Measurements from ENCODE around the gene TSPYL4.

The TSPYL4 gene

DNA sequence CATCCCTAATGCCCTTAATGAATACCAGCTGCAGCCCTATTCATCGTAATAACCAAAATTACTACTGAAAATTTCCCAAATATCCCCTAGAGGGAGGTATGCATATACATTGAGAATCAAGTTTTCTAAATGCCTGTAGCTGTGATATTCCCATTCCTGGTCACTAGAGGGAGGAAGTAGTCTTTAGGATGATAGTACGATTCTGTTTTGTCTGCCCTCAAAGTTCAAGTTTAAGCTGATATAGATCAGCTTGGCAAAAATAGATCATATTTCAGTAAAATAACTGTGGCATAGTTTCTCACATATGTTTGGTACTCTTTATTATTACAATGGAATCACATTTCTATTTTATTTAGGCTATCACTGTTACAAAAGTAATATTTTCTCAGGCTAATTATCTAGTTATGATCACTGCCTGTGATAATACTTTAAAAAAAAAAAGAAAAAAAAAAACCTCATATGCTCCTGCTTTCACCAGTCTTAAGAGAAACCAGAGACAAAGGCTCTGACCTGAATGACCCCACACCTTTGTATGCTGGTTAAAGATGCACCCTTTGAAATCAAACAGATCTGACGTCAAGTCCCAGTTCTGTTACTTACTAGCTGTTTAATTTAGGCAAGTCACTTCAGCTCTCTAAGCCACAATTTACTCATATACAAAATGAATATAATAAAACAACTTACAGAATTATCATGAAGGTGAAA, 14.9 kb upstream of the TSPYL4 start:
- peak; percentile 66 for DNase-seq

DNA sequence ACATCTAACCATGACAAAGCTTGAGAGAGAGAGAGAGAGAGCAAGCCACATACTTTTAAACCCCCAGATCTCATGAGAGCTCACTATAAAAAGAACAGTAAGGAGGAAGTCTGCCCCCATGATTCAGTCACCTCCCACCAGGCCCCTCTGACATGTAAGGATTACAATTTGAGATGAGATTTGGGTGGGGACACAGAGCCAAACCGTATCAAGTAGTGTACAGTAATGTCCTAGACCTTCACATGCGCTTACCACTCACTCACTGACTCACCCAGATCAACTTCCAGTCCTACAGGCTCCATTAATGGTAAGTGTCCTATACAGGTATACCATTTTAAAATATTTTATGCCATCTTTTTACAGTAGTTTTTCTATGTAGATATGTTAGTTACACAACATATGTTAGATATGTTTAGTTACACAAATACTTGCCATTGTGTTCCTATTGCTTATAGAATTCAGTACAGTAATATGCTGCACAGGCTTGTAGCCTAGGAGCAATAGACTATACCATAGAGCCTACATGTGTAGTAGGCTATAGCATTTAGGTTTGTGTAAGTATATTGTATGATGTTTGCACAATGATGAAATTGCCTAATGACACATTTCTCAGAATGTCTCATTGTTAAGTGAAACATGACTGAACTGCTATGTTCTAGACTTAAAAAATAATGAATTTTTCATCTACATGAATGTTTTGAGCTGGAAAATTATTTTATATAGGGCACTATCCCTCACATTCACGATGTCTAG, 14.1 kb upstream of the TSPYL4 start:
- DNase-seq, result no peak

DNA sequence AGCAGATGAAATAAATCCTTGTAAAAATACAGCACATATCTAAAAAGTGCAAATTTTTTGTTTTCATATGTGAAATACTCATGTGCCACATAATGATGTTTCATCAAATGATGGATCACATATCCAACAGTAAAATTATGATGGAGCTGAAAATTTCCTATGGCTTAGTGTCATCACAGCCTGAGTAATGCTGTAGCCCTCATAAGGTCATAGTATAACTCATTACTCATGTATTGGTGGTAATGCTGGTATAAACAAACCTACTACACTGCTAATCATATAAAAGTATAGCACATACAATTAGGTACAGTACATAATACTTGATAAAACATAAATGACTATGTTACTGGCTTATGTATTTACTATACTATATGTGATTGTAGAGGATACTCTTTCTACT, 12.9 kb upstream of the TSPYL4 start:
- no peak for DNase-seq

DNA sequence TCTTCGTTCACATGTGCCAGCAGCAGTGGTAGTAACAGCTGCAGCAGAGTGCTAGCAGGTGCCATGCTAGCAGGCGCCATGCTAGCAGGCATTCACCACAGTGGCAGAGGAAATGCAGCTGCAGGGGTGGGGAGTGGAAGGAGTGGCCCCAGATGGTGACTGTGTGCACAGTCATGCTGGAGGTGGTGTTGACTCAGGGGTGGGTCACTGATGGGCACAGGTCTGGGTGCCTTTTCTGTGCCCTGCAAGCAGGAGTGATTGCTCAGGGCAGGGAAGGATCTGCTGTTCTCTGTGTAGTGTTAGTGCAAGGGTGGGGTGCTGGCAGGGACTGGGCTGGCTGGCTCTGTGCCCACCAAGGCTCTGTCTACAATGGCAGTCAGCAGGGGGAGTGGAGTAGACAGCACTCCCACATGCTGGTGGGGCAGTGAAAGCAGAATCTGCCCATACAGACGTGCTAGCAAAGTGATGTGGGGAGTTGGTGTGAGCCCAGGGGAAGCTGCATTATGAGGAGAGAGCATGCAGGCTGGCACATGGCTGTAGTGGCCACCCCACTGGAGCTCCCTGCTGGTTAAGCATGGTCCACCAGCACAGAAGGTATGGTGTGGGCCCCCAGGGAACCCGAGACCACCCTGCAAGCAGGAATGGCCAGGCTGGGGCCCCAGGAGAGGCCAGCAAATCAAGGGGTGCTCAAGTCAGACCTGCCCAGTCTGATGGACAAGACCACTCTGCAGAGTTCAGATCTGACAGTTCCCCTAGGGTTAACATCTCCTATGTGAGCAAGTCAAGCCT, 11.4 kb upstream of the TSPYL4 start:
- DNase-seq, result no peak

DNA sequence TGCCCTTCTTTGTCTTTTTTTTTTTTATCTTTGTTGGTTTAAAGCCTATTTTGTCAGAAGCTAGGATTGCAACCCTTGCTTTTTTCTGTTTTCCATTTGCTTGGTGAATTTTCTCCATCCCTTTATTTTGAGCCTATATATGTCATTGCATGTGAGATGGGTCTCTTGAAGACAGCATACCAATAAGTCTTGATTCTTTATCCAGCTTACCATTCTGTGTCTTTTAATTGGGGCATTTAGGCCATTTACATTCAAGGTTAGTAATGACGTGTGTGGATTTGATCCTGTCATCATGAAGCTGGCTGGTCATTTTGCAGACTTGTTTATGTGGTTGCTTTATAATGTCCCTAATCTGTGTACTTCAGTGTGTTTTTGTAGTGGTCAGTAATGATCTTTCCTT, 9.5 kb upstream of the TSPYL4 start:
- no peak for DNase-seq

DNA sequence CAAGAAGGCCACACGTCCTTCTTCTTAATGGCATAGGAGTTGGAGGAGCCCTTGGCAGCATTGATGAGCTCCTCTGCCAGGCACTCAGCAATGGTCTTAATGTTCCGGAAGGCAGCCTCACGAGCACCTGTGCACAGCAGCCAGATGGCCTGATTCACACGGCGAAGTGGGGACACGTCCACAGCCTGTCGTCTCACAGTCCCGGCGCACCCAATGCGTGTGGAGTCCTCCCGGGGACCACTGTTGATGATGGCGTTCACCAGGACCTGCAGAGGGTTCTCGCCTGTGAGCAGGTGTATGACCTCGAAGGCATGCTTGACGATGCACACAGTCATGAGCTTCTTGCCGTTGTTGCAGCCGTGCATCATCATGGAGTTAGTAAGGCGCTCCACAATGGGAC, 4.6 kb upstream of the TSPYL4 start:
- DNase-seq, result no peak

DNA sequence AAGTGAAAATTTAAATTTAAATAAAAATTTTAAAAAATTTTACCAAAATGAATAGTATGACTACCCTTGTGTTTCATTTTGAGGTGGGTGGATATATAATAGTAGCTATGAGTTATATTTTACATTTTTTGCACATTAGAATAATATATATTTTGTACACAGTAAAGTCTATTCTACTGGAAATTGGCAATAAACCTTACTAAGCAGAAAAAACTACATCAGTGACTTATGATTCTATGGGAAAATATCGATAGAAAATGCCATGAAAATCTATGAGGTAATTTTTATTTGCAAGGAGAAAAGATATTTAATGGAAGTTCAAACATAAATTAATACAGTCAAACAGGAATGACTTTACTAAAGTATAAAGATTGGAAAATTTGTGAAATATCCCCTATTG, 2.8 kb upstream of the TSPYL4 start:
- DNase-seq, result no peak

DNA sequence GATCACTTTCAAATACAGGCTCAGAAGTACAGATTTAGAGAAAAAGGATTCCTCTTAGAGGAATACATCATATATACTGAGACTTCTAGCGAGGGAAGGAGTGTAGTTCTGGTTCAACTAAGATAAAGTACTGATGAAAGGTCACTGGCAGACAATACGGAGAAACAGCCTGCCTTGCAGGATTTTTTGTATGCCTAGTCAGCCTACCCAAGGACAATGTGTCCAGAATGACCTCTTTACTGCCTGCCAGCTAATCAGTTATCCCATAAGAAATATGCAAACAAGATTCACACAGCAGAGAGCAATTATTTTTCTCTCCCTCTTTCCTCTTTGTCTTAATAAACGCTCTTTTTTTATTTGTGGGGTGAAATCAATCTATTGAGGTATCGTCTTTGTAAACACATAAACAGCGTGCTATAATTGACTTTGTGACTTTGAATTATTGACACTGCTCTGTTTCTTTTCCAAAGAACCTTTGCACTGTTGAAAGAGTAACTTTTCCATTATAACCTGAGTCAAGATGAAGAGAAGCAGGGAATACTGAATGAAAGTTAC, 1.4 kb upstream of the TSPYL4 start:
- no peak for DNase-seq

DNA sequence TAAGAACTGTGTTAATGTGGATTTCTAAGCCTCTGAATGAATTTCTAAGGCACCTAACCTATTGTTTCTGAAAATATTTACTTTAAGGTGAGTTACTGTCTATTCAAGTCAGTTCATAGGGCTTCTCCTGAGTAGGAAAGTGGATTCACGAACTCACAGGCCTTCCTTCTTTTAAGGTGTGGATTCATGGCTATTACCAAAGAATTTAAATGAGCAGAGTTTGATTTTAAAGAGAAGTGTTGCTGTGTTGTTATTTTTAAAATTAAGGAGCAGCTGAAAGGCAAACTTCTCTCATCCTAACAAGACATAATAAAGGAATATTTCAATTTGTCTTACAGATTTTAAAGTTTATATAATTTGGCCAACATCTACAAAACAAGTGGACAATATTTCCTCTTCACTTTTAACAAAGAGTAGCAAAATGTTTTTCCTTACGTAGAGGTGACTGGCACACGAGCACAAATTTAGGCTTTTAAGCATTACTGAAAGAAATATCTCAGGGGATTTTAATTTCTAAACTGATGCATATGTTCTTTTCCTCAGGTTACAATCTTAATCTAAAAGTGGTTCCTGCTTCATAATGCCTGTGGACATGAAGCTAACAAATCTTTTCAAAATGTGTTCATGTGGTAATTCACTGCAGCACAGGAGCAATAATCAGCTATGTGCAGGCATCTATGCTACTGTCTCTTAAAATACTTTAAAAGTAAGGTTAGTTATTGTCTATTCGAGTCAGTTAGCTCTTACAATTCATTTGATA, 602 bp upstream of the TSPYL4 start:
- no peak for DNase-seq

DNA sequence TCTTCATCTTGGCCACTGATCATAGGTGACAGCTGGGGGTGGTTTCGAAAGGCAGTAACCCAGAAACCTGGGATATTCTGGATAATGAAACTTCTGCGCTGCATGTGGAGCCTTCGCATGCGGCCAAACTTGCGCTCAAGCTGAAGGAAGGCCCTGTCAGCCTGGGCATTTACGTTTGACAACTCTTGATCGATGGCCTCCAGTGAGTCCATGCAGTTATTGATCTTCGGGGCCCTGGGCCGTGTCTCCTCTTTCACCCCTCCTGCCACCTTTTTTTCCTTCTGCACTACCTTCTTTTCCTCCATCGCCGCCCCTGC, 729 bp downstream of the TSPYL4 start:
- DNase-seq, result no peak

DNA sequence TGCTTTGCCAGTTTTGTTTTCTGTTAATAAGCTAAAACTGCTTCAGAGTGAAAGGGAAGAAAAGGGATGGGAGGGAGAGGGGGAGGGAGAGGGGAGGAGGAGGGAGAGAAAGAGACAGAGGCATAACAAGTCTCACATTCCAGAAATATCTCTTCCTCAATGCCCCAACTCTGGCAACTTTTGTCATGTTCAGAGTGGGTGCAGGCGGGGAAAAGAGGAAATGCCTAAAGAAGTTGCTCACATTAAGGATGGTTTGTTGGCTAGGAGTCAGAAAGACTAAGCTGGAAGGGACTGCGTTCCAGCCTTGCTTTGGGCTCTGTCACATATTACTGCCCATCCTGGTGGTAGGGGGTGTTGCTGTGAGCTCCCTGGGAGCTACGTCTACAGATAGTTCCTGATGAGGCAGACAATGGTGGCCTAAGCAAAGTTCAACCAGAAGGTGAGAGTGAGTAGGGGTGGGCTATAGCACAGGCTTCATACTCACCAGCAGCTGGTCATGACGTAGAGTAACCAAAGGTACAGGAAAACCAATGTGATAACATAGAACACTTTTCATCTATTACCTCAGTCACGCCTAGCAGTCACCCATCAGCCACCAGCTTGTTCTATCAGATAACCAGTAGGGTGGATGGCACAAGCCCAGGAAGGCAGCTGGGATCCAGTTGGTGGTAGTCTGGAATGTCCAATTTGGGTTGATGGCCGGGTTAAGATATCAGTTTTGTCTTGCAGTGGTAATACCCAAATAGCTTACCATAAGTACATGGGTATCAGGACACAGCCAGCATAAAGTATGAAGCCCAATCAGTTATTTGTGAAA, 2.1 kb downstream of the TSPYL4 start:
- no peak for DNase-seq

DNA sequence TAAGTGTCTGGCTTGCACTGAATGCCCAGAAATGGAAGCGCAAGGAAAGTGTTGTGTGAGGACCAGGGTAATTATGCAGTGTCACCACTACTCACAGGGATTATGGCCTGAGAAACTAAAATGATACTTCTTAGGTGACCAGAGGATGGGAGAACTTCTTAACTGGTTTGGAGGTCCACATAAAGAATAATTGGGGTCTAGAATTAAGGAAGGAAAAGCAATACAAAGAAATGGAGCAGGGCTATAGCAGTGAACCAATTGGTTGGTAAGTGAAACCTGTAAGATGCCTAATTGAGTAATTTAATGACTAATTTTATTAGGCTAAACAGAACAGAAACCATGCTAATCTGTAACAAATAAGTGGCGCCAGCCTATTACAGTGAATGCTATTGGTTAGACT, 5.3 kb downstream of the TSPYL4 start:
- DNase-seq, result no peak

DNA sequence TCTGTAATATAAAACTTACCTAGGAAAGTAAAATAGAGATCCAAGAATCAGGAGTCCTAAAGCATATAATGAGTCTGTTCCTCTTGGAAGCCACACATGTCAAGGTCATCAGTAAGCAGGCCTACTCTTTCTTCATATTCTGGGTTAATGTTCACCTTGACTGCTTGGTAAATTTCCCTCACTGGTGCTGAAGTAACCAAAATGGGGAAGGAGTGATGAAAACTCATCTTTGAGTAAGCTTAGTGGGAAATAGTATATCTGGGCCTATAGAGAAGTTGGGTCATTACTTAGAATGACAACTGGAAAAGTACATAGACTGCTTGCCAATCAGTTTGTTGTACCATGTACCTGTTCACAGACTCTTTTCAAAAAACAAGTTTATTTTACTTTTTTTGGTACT, 6.6 kb downstream of the TSPYL4 start:
- no peak for DNase-seq

DNA sequence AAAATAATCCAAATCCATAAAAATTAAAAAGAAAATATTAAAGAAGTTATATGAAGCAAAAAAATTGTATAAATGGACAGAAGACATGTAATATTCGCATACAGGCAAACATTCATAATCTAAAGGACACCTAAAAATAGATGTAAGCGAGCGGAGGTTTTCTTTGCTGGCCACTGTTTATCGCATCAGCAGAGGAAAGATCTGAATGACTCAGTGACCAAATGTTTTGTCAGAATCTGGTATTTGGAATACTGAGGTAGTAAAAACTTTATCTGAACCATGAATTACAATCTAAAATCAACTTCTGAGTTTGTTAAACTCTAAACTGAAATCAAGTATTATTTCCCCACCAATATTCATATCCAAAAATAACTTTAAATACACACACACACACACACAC, 7.8 kb downstream of the TSPYL4 start:
- DNase-seq, result no peak

DNA sequence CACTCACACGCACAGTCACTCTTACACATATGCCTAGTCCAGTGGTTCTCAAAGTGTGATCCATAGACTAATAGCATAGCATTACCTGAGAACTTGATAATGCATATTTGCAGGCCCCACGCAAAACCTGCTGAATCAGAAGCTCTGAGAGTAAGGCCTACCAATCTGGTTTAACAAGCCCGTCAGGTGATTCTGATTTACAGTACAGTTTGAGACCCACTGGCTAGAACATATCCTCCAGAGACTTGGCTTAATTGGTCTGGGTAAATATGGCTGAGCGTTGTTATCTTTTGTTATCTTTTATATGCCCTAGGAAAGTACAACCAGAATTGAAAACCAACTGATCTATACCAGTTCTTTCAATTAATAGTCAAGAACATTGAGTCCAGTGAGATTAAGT, 9.6 kb downstream of the TSPYL4 start:
- DNase-seq, result no peak

DNA sequence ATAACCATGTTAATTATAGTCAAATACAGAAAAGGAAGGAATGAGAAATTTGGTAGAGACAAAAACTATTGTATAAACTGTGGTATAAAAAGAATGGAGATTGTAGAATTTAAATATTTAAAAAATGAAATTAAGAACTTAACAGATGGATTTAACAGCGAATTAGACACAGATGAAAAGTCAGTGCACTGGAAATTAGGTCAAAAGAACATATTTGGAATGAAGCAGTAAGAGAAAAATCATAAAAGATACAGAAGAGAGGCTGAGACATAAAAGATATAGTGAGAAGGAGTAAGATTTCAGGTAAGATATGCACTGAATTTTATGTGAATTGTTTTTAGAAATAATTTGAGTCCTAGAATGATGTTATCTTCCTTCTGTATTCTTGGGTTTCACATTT, 14.0 kb downstream of the TSPYL4 start:
- DNase-seq, result no peak

DNA sequence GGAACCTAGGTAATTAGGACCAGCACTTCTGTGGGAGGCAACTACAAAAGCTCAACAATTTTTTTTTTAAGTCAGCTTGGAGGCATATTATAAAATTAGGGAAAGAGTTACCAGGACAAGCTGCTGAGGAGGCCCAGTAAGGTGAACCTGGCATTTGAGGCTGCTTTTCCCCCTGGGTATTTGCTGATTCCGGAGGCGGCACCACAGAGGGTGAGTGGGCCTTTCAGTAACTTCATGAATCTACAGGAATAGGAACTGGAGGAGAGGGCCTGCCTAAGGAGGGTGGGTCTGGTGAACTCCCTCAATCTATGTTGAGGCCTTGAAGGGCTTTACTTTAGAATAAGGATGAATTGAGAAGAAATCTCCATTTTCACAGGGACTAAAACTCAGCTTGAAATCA, 14.6 kb downstream of the TSPYL4 start:
- DNase-seq, result no peak

DNA sequence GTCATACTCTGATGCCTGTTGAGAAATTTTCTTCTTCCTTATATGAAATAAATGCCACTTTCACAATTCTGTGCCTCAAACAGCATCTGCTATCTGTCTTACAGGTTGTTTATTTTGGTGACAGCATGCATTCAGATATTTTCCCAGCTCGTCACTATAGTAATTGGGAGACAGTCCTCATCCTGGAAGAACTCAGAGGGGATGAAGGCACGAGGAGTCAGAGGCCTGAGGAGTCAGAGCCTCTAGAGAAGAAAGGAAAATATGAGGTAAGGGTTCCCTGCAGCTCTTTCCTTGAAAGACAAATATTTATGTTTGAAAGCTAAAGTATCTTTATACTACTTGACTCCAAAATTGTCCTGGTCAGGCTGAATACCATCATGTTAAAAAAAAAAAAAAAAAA, 15.8 kb downstream of the TSPYL4 start:
- no peak for DNase-seq

DNA sequence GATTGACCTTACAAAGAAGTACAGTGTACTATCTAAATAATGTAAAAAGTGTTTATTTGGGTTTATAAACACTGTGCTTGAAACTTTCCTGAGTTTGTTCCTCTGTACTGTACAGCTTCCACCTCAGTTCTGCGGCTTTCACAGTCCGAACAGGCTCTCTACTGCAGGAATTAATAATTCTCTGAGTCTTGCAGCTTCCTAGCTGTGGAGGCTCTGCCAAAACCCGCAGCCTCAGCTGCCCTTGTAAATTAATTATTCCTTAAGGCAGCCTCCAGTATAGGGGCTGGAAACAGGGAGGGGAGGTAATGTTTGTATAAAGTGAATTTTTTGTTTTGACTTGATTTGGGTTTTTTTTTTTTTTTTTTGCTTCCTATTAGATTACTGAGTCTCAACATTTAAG, 19.2 kb downstream of the TSPYL4 start:
- no peak for DNase-seq

DNA sequence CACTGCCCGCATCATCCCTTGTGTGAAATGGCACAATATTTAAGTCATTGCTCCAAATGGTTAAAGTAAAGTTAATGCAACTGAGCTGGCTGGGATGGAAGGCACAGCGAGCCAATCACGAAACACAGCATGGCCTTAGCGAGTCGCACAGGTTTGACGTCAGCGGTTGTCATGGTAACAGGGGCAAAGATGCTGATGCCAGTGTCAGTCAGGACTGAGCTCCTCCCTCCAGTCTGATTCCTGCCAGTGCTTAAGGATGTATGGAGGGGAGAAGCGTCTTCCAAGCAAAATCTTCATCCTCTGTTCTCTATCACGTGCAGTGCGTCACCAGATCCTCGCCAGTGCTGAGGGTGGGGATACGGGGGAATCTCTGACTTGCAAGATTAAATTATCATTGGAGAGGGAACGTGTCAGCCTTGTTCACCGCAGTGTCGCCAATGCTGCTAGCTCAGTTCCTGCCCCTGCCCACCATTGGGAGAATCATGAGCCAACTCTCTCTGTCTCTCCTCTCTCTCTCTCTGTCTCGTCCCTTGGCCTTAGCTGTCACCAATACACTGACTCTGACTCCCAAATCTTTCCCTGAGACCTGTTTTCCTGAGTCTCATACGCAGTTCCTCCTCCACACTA, 24.5 kb downstream of the TSPYL4 start:
- no peak for DNase-seq

DNA sequence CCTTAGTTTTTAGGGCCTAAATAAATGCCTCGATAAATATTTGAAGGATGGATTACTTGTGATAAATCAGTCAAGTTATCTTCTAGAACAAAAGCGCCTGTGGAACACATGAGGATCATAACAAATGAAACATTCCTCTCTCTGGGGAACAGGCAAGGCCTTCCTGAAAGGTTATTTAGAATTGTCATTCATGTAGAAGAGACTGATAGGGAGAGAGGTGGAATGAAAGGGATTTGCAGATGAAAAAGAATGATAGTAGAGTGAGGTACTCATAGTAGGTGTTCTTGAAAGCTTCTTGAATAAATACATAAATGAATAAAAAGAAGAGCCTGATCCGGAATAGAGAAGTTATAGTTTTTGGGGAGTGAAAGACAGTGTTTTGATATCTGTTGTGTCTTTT, 30.5 kb downstream of the TSPYL4 start:
- no peak for DNase-seq

DNA sequence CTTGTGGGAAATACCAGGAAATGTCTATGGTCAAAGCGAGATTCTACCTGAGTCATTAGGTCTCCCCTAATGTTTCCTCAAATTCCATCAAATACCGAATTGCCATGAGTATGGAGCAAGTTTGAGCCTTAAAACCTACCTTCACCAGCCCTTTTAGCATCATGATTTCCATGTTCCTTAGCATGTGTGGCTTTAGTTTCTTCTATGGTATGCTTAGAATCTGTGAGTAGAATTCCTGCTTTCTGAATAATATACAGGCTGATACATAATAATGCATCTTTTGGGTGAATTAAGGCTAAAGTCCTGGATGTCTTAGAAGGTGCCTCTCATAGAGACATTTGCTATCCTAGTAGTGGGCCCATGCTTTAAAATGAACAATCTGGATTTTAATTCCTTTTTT, 32.0 kb downstream of the TSPYL4 start:
- DNase-seq, result no peak

All from NCI-H1694 (cell line).